HepG2 (cell line): ENCODE data around the gene PPP1CC. TPM values are rescaled to one million over a fixed set of nuclear protein-coding genes. Genes with fewer than 3 reads are reported as not detected.

Experiments
- ARID2 ChIP-seq: sonication (generic); formaldehyde crosslinking; IDR thresholded peaks from 2 replicates; pipeline ENCODE4 v1.8.1; 2022; ENCODE audit warnings: mild to moderate bottlenecking, missing genetic modification reagents, borderline replicate concordance
- DNMT1 ChIP-seq: sonication (generic); formaldehyde crosslinking; IDR thresholded peaks from 2 replicates; pipeline ENCODE4 v1.5.1; 2020; ENCODE audit warnings: mild to moderate bottlenecking, missing genetic modification reagents
- E2F5 ChIP-seq: sonication (generic); formaldehyde crosslinking; conservative IDR thresholded peaks from 2 replicates; pipeline ENCODE4 v1.4.0; 2020; ENCODE audit warnings: missing genetic modification reagents
- EHMT2 ChIP-seq: fragments of 200-600 bp; sonication (generic); IDR thresholded peaks from 2 replicates; pipeline ENCODE4 v1.7.0; 2017; ENCODE audit warnings: antibody characterized with exemption, low read depth, low read length, borderline replicate concordance
- HCFC1 ChIP-seq: fragments of 150-350 bp; IDR thresholded peaks from 2 replicates; pipeline ENCODE4 v1.6.1; 2014; ENCODE audit warnings: low read depth, low read length
- NFKBIZ ChIP-seq: IDR thresholded peaks from 2 replicates; pipeline ENCODE4 v1.6.1; 2018; ENCODE audit warnings: missing genetic modification reagents, missing compliant biosample characterization
- NFYB ChIP-seq: sonication (generic); formaldehyde crosslinking; IDR thresholded peaks from 2 replicates; pipeline ENCODE4 v1.4.0; 2020; ENCODE audit warnings: missing genetic modification reagents
- RARG ChIP-seq: sonication (generic); formaldehyde crosslinking; IDR thresholded peaks from 2 replicates; pipeline ENCODE4 v1.4.0; 2020; ENCODE audit warnings: low read depth, mild to moderate bottlenecking, missing genetic modification reagents
- REL ChIP-seq: sonication (generic); formaldehyde crosslinking; conservative IDR thresholded peaks from 2 replicates; pipeline ENCODE4 v1.8.0; 2022; ENCODE audit warnings: mild to moderate bottlenecking, missing genetic modification reagents, moderate library complexity
- RFX5 ChIP-seq: IDR thresholded peaks from 2 replicates; pipeline ENCODE4 v1.6.1; 2011; ENCODE audit warnings: low read depth, low read length, improper control_type of control experiment
- RXRA ChIP-seq: sonication (generic); formaldehyde crosslinking; IDR thresholded peaks from 2 replicates; pipeline ENCODE4 v1.5.1; 2020; ENCODE audit warnings: missing genetic modification reagents
- THAP11 ChIP-seq: IDR thresholded peaks from 2 replicates; pipeline ENCODE4 v1.6.1; 2016; ENCODE audit warnings: missing biosample characterization, missing genetic modification reagents
- THAP7 ChIP-seq: sonication (generic); formaldehyde crosslinking; IDR thresholded peaks from 2 replicates; pipeline ENCODE4 v1.8.1; 2023; ENCODE audit warnings: mild to moderate bottlenecking, missing genetic modification reagents
- ZNF24 ChIP-seq: fragments of 450-650 bp; IDR thresholded peaks from 2 replicates; pipeline ENCODE4 v1.6.1; 2017; ENCODE audit warnings: antibody characterized with exemption, mild to moderate bottlenecking
- ZNF430 ChIP-seq: sonication (generic); formaldehyde crosslinking; IDR thresholded peaks from 2 replicates; pipeline ENCODE4 v1.9.0; 2021; ENCODE audit warnings: mild to moderate bottlenecking, missing genetic modification reagents
- ZNF501 ChIP-seq: sonication (generic); formaldehyde crosslinking; IDR thresholded peaks from 2 replicates; pipeline ENCODE4 v1.5.1; 2020; ENCODE audit warnings: mild to moderate bottlenecking, moderate library complexity, missing genetic modification reagents
- ZNF629 ChIP-seq: sonication (generic); formaldehyde crosslinking; conservative IDR thresholded peaks from 2 replicates; pipeline ENCODE4 v1.5.0; 2020; ENCODE audit warnings: missing genetic modification reagents
- polyA plus RNA-seq, 8 experiments: library from polyadenylated mRNA; depleted of rRNA in 3 of 8; stranded (reverse) in 7 of 8; unstranded in 1 of 8; fragments of >200 nt; fragmentation: Illumina TruSeq in 4 of 8; extraction: Trizol in 4 of 8; gene quantifications; 2 replicates each; pipeline versions ENCODE4 v1.2.1 to v1.2.3, GENCODE V29; 2011 to 2016; ENCODE audit warnings: low read depth in 4 of 8, missing spikeins in 1 of 8, mixed read lengths in 1 of 8; ENCODE audit not compliant: insufficient read depth in 1 of 8
- total RNA-seq, 5 experiments: library from RNA; depleted of rRNA; stranded (reverse); fragments of >200 nt; fragmentation: Illumina TruSeq; extraction: Trizol; gene quantifications; 2 replicates each; pipeline ENCODE4 v1.2.3, GENCODE V29; 2016; ENCODE audit warnings: low read depth in 1 of 5
- TF ChIP-seq, protein P1 (sequence below): sonication (generic); formaldehyde crosslinking; IDR thresholded peaks from 2 replicates; pipeline ENCODE4 v1.4.0; 2020; ENCODE audit warnings: missing genetic modification reagents
- TF ChIP-seq, protein P2 (sequence below): sonication (generic); formaldehyde crosslinking; IDR thresholded peaks from 2 replicates; pipeline ENCODE4 v1.4.0; 2020; ENCODE audit warnings: mild to moderate bottlenecking, missing genetic modification reagents
- TF ChIP-seq, protein P3 (sequence below), 2 experiments: sonication (generic) in 1 of 2; formaldehyde crosslinking in 1 of 2; IDR thresholded peaks; 2 replicates each; pipeline versions ENCODE4 v1.5.1 to v1.6.1; 2011 to 2020; ENCODE audit warnings: borderline replicate concordance in 1 of 2, low read depth in 1 of 2, low read length in 1 of 2, mild to moderate bottlenecking in 1 of 2, missing genetic modification reagents in 1 of 2, moderate library complexity in 1 of 2

PPP1CC gene
- total and polyA plus RNA-seq, 2 of the 13 experiments (the other 11 are each of a cell fraction or from before 2014, with no cell fraction given): 178 to 187 TPM

- TF ChIP-seq ZNF629 (CRISPR knock-in tag) (no peak; the same call in 1 of the 2 replicates), EHMT2 (no peak), NFYB (no peak), ZNF430 (CRISPR knock-in tag) (peak; percentile 68; the same call in 1 of the 2 replicates), REL (no peak; the same call in 1 of the 2 replicates), RXRA (CRISPR knock-in tag) (0 out of 2 replicates have a peak, but pooled peaks have one; percentile 25), ZNF24 (no peak), ZNF501 (CRISPR knock-in tag) (no peak), ARID2 (0 out of 2 replicates have a peak, but pooled peaks have one; percentile 38), THAP7 (CRISPR knock-in tag) (peak; percentile 72; the same call in 1 of the 2 replicates), THAP11 (peak; percentile 70), HCFC1 (no peak), E2F5 (CRISPR knock-in tag) (no peak), DNMT1 (CRISPR knock-in tag) (0 out of 2 replicates have a peak, but pooled peaks have one; percentile 60), NFKBIZ (CRISPR knock-in tag) (no peak), RFX5 (no peak), RARG (no peak)
- TF ChIP-seq, protein P1, sequence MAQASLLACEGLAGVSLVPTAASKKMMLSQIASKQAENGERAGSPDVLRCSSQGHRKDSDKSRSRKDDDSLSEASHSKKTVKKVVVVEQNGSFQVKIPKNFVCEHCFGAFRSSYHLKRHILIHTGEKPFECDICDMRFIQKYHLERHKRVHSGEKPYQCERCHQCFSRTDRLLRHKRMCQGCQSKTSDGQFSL (CRISPR knock-in tag): no peak
- TF ChIP-seq, protein P2, sequence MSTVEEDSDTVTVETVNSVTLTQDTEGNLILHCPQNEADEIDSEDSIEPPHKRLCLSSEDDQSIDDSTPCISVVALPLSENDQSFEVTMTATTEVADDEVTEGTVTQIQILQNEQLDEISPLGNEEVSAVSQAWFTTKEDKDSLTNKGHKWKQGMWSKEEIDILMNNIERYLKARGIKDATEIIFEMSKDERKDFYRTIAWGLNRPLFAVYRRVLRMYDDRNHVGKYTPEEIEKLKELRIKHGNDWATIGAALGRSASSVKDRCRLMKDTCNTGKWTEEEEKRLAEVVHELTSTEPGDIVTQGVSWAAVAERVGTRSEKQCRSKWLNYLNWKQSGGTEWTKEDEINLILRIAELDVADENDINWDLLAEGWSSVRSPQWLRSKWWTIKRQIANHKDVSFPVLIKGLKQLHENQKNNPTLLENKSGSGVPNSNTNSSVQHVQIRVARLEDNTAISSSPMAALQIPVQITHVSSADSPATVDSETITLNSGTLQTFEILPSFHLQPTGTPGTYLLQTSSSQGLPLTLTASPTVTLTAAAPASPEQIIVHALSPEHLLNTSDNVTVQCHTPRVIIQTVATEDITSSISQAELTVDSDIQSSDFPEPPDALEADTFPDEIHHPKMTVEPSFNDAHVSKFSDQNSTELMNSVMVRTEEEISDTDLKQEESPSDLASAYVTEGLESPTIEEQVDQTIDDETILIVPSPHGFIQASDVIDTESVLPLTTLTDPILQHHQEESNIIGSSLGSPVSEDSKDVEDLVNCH (CRISPR knock-in tag): no peak
- TF ChIP-seq, protein P3, sequence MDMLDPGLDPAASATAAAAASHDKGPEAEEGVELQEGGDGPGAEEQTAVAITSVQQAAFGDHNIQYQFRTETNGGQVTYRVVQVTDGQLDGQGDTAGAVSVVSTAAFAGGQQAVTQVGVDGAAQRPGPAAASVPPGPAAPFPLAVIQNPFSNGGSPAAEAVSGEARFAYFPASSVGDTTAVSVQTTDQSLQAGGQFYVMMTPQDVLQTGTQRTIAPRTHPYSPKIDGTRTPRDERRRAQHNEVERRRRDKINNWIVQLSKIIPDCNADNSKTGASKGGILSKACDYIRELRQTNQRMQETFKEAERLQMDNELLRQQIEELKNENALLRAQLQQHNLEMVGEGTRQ (IDR thresholded peaks at IDR 0.05; ENCODE audit: low read depth, low read length): no peak
- TF ChIP-seq, protein P3 (CRISPR knock-in tag; IDR thresholded peaks at IDR 0.05; ENCODE audit: borderline replicate concordance): no peak
These were observed at the start of gene PPP1CC (continued) for GRCh38 chr12:110742718-110743570.
